Transverse colon (tissue), 4 donors: Measurements from ENCODE around the gene MYO1A. TPM values are rescaled to one million over a fixed set of nuclear protein-coding genes. Genes with fewer than 3 reads are reported as not detected.

Experiments
- DNase-seq: peaks from one replicate; pipeline ENCODE4 v3.0.0-alpha.2; 2019
- H3K27ac ChIP-seq, 4 donors: fragments of 200-600 bp; sonication (generic); 2 replicates each; pipeline ENCODE4 v1.5.1; 2016 to 2018; ENCODE audit warnings: inconsistent platforms in 4 of 4
- H3K27me3 ChIP-seq: fragments of 200-600 bp; sonication (generic); 2 replicates; pipeline ENCODE4 v1.5.1; 2017; ENCODE audit warnings: inconsistent platforms
- H3K36me3 ChIP-seq, 4 donors: fragments of 200-600 bp; sonication (generic); 2 replicates each; pipeline ENCODE4 v1.5.1; 2017 to 2019; ENCODE audit warnings: inconsistent platforms in 4 of 4
- H3K4me1 ChIP-seq, 4 donors: fragments of 200-600 bp; sonication (generic); 2 replicates each; pipeline ENCODE4 v1.5.1; 2017 to 2020; ENCODE audit warnings: inconsistent platforms in 4 of 4
- H3K4me3 ChIP-seq, 4 donors: fragments of 200-600 bp; sonication (generic); 1 replicate in 1 of 4; 2 replicates in 3 of 4; pipeline versions ENCODE4 v1.5.1 to v1.6.1; 2017 to 2019; ENCODE audit warnings: inconsistent platforms in 4 of 4
- H3K9me3 ChIP-seq, 2 donors: fragments of 200-600 bp; sonication (generic); 2 replicates each; pipeline ENCODE4 v1.5.1; 2017 to 2019; ENCODE audit warnings: inconsistent platforms in 2 of 2
- EP300 ChIP-seq: sonication (generic); formaldehyde crosslinking; IDR thresholded peaks from one replicate; pipeline ENCODE4 v1.6.1; 2017; ENCODE audit warnings: antibody characterized with exemption, low read depth
- POLR2A ChIP-seq: fragments of 450-650 bp; IDR thresholded peaks from one replicate; pipeline ENCODE4 v1.6.1; 2016; ENCODE audit warnings: antibody characterized with exemption, mild to moderate bottlenecking, moderate library complexity
- POLR2AphosphoS5 ChIP-seq, 3 donors: sonication (generic); formaldehyde crosslinking; IDR thresholded peaks; one replicate each; pipeline ENCODE4 v1.6.1; 2016; ENCODE audit warnings: antibody characterized with exemption in 3 of 3
- whole genome bisulfite sequencing, 2 donors: methylation state at CpG; one replicate each; pipeline ENCODE4 v1.1.5; 2018; ENCODE audit warnings: low coverage in 1 of 2; 5-methylcytosine and 5-hydroxymethylcytosine counted together
- in situ Hi-C, 4 donors: fragments of 200-750 bp; cut with MboI; loops; one replicate each; pipeline versions ENCODE4 v1.15.0 to v1.15.1; 2017; ENCODE audit warnings: low sequenced_read_pairs in 3 of 4, low pct_ligation_motif_present in 1 of 4, low pct_unique_long_range_greater_than_20kb in 1 of 4
- intact Hi-C: fragments of 100-400 bp; cut with DNase I; formaldehyde crosslinking; loops from one replicate; pipeline ENCODE4 v1.15.1; 2023; ENCODE audit warnings: low total_unique reads
- total RNA-seq, 4 donors: library from RNA; depleted of rRNA; stranded (reverse); fragments of >200 nt; gene quantifications; one replicate each; pipeline ENCODE4 v1.1.0, GENCODE V29; 2016
- TF ChIP-seq, protein P1 (sequence below), 5 experiments: fragments of 200-600 bp in 3 of 5; fragments of 450-650 bp in 2 of 5; sonication (generic) in 3 of 5; IDR thresholded peaks; 1 replicate in 2 of 5; 2 replicates in 3 of 5; pipeline ENCODE4 v1.5.1; 2016 to 2017; ENCODE audit warnings: antibody characterized with exemption in 5 of 5, inconsistent platforms in 3 of 5, mild to moderate bottlenecking in 2 of 5, moderate library complexity in 1 of 5

Gene MYO1A
- total RNA-seq, 4 donors from 2014 or later: 118 to 234 (median 184) TPM

DNA sequence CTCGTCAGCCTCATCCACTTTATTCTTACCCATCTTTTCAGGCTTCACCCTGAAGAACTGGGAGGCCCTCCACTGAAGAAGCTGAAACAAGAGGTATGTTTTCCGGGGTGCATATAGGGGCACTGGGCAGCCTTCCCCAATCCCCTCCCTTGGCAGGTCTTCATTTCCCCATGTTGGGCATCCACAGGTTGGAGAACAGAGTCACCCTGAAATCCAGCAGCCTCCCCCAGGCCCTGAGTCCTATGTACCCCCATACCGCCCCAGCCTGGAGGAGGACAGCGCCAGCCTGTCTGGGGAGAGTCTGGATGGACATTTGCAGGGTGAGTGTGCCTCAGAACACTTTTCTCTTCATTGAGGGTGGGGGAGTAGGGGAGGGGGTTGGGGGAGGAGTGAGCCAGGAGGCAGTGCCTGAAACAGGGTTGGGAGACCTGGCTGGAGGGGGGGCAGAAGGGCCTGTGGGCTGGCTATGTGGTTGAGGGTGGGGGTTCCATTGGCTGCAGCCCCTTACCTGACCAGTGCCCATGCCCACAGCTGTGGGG, 43.0 kb upstream of the MYO1A start:
- TF ChIP-seq POLR2A (no peak), EP300 (no peak), POLR2AphosphoS5 (IDR thresholded peaks at IDR 0.05) (no peak)
- TF ChIP-seq, protein P1, sequence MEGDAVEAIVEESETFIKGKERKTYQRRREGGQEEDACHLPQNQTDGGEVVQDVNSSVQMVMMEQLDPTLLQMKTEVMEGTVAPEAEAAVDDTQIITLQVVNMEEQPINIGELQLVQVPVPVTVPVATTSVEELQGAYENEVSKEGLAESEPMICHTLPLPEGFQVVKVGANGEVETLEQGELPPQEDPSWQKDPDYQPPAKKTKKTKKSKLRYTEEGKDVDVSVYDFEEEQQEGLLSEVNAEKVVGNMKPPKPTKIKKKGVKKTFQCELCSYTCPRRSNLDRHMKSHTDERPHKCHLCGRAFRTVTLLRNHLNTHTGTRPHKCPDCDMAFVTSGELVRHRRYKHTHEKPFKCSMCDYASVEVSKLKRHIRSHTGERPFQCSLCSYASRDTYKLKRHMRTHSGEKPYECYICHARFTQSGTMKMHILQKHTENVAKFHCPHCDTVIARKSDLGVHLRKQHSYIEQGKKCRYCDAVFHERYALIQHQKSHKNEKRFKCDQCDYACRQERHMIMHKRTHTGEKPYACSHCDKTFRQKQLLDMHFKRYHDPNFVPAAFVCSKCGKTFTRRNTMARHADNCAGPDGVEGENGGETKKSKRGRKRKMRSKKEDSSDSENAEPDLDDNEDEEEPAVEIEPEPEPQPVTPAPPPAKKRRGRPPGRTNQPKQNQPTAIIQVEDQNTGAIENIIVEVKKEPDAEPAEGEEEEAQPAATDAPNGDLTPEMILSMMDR (IDR thresholded peaks at IDR 0.05): no peak
- no peaks in the 10 kb centered on the region for H3K9me3 ChIP-seq
- no peak for DNase-seq
- in situ Hi-C loops (no loop called here), intact Hi-C loops (no loop called here)
- H3K4me1 ChIP-seq: peaks cover 21 to 70% (median 47%) of the 10 kb centered on the region in 4 donors
- WGBS, 2 donors: 81 to 100% methylated on average over 1 to 4 of the region's 4 CpGs
- no peaks in the 10 kb centered on the region for H3K27me3 ChIP-seq
- peaks cover 0 to 18% (median 0%) of the 10 kb centered on the region in 4 donors for H3K36me3 ChIP-seq
- H3K4me3 ChIP-seq: no peak overlapping the region
- H3K27ac ChIP-seq: peak overlapping the region; percentile 75 to 98 (median 95)

DNA sequence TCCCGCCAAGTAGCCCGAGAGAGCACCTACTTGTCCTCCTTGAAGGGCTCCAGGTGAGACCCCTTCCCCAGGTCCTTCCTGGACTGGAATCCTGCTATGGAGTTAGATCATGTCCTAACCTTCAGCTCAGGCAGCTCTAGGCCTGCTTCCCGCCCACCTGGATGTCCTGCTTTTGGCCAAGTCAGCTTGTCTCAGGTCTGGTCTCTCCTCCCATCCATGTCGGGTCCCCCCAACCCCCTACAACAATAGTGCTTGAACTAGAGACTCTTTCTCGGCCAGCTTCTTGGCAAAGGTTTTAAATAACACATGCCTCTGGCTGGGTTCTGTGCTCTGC, 42.6 kb upstream of the MYO1A start:
- WGBS, 2 donors: 72% methylated on average over 5 of the region's 5 CpGs; no CpG with 5 or more reads in 1 of the 2 donors
- in situ Hi-C loops (no loop called here), intact Hi-C loops (no loop called here)
- peaks cover 0 to 16% (median 0%) of the 10 kb centered on the region in 4 donors for H3K36me3 ChIP-seq
- no peak for DNase-seq
- no peaks in the 10 kb centered on the region for H3K9me3 ChIP-seq
- H3K27me3 ChIP-seq: no peaks in the 10 kb centered on the region
- H3K4me1 ChIP-seq: peaks cover 22 to 74% (median 52%) of the 10 kb centered on the region in 4 donors
- peak overlapping the region; percentile 75 to 98 (median 95) for H3K27ac ChIP-seq
- H3K4me3 ChIP-seq: no peak overlapping the region
- no peak for TF ChIP-seq EP300
- no peak for TF ChIP-seq POLR2A
- no peak for TF ChIP-seq POLR2AphosphoS5 (IDR thresholded peaks at IDR 0.05)
- TF ChIP-seq, protein P1 (IDR thresholded peaks at IDR 0.05): no peak

DNA sequence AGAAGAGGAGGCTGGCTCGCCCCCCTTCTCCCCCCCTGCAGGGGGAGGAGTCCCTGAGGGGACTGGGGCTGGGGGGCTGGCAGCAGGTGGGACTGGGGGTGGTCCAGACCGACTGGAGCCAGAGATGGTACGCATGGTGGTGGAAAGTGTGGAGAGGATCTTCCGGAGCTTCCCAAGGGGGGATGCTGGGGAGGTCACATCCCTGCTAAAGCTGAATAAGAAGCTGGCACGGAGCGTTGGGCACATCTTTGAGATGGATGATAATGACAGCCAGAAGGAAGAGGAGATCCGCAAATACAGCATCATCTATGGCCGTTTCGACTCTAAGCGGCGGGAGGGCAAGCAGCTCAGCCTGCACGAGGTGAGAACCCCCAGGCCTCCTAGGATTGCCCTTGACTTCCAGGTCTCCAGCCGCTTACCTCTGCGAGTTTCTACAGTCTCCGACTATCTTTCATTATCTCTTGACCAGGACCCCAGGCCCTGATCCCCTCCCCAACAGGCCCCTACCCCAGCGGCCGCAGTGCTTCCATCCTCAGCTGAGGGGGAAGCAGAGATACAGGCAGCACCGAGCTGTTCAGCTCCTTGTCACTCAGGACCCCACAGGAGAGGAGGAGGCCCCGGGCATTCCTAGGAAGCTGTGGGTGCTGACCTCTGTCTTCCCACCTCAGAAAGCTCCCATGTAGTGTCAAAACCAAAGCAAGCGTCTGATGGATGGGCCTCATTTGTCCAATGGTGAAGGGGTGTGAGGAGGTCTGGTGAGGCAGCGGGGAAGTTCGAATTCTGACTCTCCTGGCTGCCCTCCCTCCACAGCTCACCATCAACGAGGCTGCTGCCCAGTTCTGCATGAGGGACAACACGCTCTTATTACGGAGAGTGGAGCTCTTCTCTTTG, 42.0 kb upstream of the MYO1A start:
- Histone ChIP-seq H3K27me3 (no peaks in the 10 kb centered on the region), H3K27ac (peak overlapping the region; percentile 92 to 98 (median 96)), H3K36me3 (peaks cover 0 to 10% (median 0%) of the 10 kb centered on the region in 4 donors), H3K4me3 (no peak overlapping the region), H3K4me1 (peaks cover 23 to 79% (median 57%) of the 10 kb centered on the region in 4 donors), H3K9me3 (no peaks in the 10 kb centered on the region)
- in situ Hi-C loops (no loop called here), intact Hi-C loops (no loop called here)
- no peak for TF ChIP-seq POLR2A
- TF ChIP-seq, protein P1 (IDR thresholded peaks at IDR 0.05): no peak
- 80 to 81% methylated on average over 4 to 24 of the region's 25 CpGs for whole genome bisulfite sequencing, 2 donors
- DNase-seq: no peak

DNA sequence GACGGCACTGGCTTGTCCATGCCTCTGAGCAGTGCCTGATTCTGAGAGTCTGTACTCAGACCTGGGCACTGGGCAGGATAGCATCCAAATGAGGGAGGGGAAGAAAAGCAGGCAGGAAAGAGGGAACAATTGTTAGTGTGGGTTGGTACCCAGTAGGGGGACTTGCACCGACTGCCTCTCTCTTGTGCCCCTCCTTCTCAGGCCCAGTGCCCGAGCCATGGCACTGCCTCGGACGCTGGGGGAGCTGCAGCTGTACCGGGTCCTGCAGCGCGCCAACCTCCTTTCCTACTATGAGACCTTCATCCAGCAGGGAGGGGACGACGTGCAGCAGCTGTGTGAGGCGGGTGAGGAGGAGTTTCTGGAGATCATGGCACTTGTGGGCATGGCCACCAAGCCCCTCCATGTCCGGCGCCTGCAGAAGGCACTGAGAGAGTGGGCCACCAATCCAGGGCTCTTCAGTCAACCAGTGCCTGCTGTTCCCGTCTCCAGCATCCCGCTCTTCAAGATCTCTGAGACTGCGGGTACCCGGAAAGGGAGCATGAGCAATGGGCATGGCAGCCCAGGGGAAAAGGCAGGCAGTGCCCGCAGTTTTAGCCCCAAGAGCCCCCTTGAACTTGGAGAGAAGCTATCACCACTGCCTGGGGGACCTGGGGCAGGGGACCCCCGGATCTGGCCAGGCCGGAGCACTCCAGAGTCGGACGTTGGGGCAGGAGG, 41.2 kb upstream of the MYO1A start:
- no peak for DNase-seq
- WGBS, 2 donors: 72% methylated on average over 17 of the region's 22 CpGs; no CpG with 5 or more reads in 1 of the 2 donors
- Histone ChIP-seq H3K9me3 (no peaks in the 10 kb centered on the region), H3K27ac (peak overlapping the region; percentile 92 to 98 (median 96)), H3K4me1 (peaks cover 23 to 78% (median 63%) of the 10 kb centered on the region in 4 donors), H3K27me3 (no peaks in the 10 kb centered on the region), H3K36me3 (peaks cover 0 to 2% (median 0%) of the 10 kb centered on the region in 4 donors), H3K4me3 (peak overlapping the region in 3 of 4 donors; percentile 52 to 77 (median 68))
- intact Hi-C loops: no loop called here
- no peak for TF ChIP-seq POLR2A
- TF ChIP-seq, protein P1 (IDR thresholded peaks at IDR 0.05): peak in 1 of 5 experiments; percentile 9
- in situ Hi-C loops: no loop called here
